Parathyroid adenoma (tissue), 2 donors: ENCODE data around the gene NF1.

Experiments used
- H2AFZ ChIP-seq: fragments of 300-600 bp; sonication (generic); one replicate; pipeline ENCODE4 v1.7.0; 2017; ENCODE audit warnings: antibody characterized with exemption, mild to moderate bottlenecking
- H3K27ac ChIP-seq: fragments of 300-600 bp; sonication (generic); one replicate; pipeline ENCODE4 v1.7.0; 2017
- H3K27me3 ChIP-seq: fragments of 300-600 bp; sonication (generic); one replicate; pipeline ENCODE4 v1.7.0; 2017; ENCODE audit warnings: low read length; ENCODE audit not compliant: control insufficient read depth, insufficient read depth
- H3K36me3 ChIP-seq: fragments of 300-600 bp; sonication (generic); one replicate; pipeline ENCODE4 v1.7.0; 2017; ENCODE audit warnings: low read length; ENCODE audit not compliant: control insufficient read depth, insufficient read depth
- H3K4me1 ChIP-seq: fragments of 300-600 bp; sonication (generic); one replicate; pipeline ENCODE4 v1.7.0; 2017; ENCODE audit warnings: control low read depth
- H3K4me2 ChIP-seq: fragments of 300-600 bp; sonication (generic); one replicate; pipeline ENCODE4 v1.7.0; 2017; ENCODE audit warnings: low read length
- H3K4me3 ChIP-seq: fragments of 300-600 bp; sonication (generic); one replicate; pipeline ENCODE4 v1.7.0; 2017; ENCODE audit warnings: low read depth, low read length
- H3K79me2 ChIP-seq: fragments of 300-600 bp; sonication (generic); one replicate; pipeline ENCODE4 v1.7.0; 2017; ENCODE audit warnings: control low read depth
- H3K9ac ChIP-seq: fragments of 300-600 bp; sonication (generic); one replicate; pipeline ENCODE4 v1.7.0; 2017; ENCODE audit warnings: mild to moderate bottlenecking
- H3K9me3 ChIP-seq: fragments of 300-600 bp; sonication (generic); one replicate; pipeline ENCODE4 v1.7.0; 2017; ENCODE audit warnings: low read length; ENCODE audit not compliant: control insufficient read depth
- CTCF ChIP-seq: fragments of 300-600 bp; sonication (generic); IDR thresholded peaks from one replicate; pipeline ENCODE4 v1.7.0; 2017; ENCODE audit warnings: antibody characterized with exemption, mild to moderate bottlenecking
- donor health status: primary hyperparathyroidism.

The NF1 gene

GRCh38 chr17:31366088-31366487, 271.3 kb downstream of the NF1 start:
- H3K27ac ChIP-seq: no peak overlapping the region
- no peaks in the 10 kb centered on the region for H3K27me3 ChIP-seq
- H3K36me3 ChIP-seq: no peaks in the 10 kb centered on the region
- TF ChIP-seq CTCF: no peak
- H3K9me3 ChIP-seq: no peaks in the 10 kb centered on the region
- H3K9ac ChIP-seq: no peak overlapping the region
- no peak overlapping the region for H3K4me3 ChIP-seq
- no peak overlapping the region for H3K4me2 ChIP-seq
- no peak overlapping the region for H2AFZ ChIP-seq
- H3K4me1 ChIP-seq: no peaks in the 10 kb centered on the region
- H3K79me2 ChIP-seq: no peaks in the 10 kb centered on the region

- Histone ChIP-seq H3K4me3 (no peak overlapping the region), H3K36me3 (no peaks in the 10 kb centered on the region), H3K4me1 (no peaks in the 10 kb centered on the region), H3K79me2 (no peaks in the 10 kb centered on the region), H3K9ac (no peak overlapping the region), H3K27ac (no peak overlapping the region), H3K27me3 (no peaks in the 10 kb centered on the region), H3K4me2 (no peak overlapping the region), H3K9me3 (no peaks in the 10 kb centered on the region), H2AFZ (no peak overlapping the region)
- TF ChIP-seq CTCF: no peak
These were observed 274.5 kb downstream of the NF1 start for GRCh38 chr17:31369266-31369665.

GRCh38 chr17:31371511-31372097, 276.8 kb downstream of the NF1 start:
- Histone ChIP-seq H3K36me3 (no peaks in the 10 kb centered on the region), H3K4me1 (no peaks in the 10 kb centered on the region), H3K9me3 (no peaks in the 10 kb centered on the region), H3K79me2 (no peaks in the 10 kb centered on the region), H3K4me3 (no peak overlapping the region), H3K27me3 (no peaks in the 10 kb centered on the region), H3K27ac (no peak overlapping the region), H3K4me2 (no peak overlapping the region), H3K9ac (no peak overlapping the region), H2AFZ (no peak overlapping the region)
- no peak for TF ChIP-seq CTCF

GRCh38 chr17:31373150-31374093, 278.6 kb downstream of the NF1 start:
- H3K9ac ChIP-seq: no peak overlapping the region
- peak; percentile 41 for TF ChIP-seq CTCF
- H3K4me1 ChIP-seq: no peaks in the 10 kb centered on the region
- H3K79me2 ChIP-seq: no peaks in the 10 kb centered on the region
- no peaks in the 10 kb centered on the region for H3K27me3 ChIP-seq
- no peak overlapping the region for H2AFZ ChIP-seq
- H3K4me3 ChIP-seq: no peak overlapping the region
- no peaks in the 10 kb centered on the region for H3K36me3 ChIP-seq
- no peak overlapping the region for H3K4me2 ChIP-seq
- H3K9me3 ChIP-seq: no peaks in the 10 kb centered on the region
- no peak overlapping the region for H3K27ac ChIP-seq
